WI38 (cell line): ENCODE results near the gene CABP4.

Experiments
- H3K4me3 ChIP-seq: 2 replicates; pipeline ENCODE4 v1.5.1; 2011; ENCODE audit warnings: low read depth, mild to moderate bottlenecking, control low read depth, low read length
- TF ChIP-seq, protein P1 (sequence below): IDR thresholded peaks from 2 replicates; pipeline ENCODE4 v1.5.1; 2012; ENCODE audit warnings: low read depth, mild to moderate bottlenecking, control low read depth, low read length

The CABP4 gene

DNA sequence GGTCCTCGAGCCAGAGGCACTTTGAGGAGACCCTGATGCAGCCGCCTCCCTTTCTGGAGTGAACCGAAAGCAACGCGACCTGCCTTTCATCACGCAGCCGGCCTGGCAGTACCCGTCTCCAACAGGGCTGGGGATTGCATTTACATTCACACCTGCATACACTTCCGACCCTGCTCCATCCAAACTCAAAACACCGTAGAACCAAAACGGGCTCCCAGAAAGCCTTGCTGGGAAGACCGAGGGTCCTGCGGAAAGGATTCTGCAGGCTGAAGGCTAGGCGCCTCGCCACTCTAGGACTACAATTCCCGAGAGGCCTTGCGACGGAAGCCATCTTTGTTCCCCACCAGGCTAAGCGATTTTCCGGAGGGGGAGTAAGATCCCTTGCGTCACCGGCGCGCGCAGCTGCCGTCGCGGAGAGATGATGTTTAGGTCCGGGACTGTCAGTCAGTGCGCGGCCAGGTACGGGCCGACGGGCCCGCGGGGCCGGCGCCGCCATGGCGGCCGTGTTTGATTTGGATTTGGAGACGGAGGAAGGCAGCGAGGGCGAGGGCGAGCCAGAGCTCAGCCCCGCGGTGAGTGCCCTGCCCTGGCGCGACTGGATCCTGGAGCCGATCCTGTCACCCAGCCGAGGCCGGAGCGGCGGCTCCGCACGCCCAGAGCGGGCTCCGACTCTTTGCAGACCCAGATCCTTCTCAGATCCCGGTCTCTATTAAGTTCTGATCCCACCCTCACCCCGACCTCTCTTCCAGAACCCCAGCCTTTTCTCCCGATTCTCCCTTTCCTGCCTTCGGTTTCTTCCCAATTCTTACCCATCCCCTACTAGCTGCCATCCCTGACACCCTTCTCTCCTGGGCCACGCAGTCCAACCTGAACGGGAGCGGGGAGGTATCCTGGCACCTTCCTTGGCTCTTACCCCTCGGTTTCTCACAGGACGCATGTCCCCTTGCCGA, 26.8 kb upstream of the CABP4 start, which contains the start of gene RPS6KB2:
TSS of gene RPS6KB2 (plus strand) at position 443 of the 950 bp plus-strand sequence. CDS start at position 495, 52 bp downstream.
- TF ChIP-seq, protein P1, sequence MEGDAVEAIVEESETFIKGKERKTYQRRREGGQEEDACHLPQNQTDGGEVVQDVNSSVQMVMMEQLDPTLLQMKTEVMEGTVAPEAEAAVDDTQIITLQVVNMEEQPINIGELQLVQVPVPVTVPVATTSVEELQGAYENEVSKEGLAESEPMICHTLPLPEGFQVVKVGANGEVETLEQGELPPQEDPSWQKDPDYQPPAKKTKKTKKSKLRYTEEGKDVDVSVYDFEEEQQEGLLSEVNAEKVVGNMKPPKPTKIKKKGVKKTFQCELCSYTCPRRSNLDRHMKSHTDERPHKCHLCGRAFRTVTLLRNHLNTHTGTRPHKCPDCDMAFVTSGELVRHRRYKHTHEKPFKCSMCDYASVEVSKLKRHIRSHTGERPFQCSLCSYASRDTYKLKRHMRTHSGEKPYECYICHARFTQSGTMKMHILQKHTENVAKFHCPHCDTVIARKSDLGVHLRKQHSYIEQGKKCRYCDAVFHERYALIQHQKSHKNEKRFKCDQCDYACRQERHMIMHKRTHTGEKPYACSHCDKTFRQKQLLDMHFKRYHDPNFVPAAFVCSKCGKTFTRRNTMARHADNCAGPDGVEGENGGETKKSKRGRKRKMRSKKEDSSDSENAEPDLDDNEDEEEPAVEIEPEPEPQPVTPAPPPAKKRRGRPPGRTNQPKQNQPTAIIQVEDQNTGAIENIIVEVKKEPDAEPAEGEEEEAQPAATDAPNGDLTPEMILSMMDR: no peak
- H3K4me3 ChIP-seq: peak within 1 kb of the TSS; percentile 99

DNA sequence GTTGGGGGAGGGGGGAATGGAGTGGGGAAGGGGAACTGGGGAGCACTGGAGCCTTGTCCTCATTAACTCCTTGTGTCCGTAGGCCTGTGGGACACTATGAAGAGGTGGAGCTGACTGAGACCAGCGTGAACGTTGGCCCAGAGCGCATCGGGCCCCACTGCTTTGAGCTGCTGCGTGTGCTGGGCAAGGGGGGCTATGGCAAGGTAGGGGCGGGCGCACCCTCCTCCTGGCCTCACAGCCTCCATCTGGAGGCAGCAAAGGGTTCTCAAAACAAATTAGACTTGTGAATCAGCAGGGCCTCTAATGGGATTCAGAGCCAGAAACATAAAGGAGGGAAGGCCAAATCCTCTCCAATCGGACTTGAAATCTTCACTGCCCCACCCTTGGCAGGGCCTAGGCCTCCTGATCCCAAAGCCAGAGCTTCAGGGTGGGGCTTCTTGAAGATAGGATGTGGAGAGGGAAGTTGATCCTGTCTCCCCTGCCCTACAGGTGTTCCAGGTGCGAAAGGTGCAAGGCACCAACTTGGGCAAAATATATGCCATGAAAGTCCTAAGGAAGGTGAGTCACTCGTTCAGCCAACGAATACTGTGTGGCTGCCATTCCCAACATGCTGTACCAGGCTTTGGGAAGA, 26.0 kb upstream of the CABP4 start:
- H3K4me3 ChIP-seq: peak overlapping the region; percentile 99
- TF ChIP-seq, protein P1: no peak

DNA sequence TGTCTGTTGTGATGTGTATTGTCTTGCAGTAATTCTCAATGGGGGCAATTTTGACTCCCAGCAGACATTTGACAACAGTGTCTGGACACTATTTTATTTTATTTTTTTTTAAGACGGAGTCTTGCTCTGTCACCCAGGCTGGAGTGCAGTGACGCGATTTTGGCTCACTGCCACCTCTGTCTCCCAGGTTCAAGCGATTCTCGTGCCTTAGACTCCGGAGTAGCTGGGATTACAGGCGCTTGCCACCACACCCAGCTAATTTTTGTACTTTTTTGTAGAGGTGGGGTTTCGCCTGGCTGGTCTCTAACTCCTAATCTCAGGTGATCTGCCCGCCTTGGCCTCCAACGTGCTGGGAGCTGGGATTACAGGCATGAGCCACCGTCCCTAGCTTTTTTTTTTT, 25.4 kb upstream of the CABP4 start:
- H3K4me3 ChIP-seq: no peak overlapping the region
- TF ChIP-seq, protein P1: no peak

DNA sequence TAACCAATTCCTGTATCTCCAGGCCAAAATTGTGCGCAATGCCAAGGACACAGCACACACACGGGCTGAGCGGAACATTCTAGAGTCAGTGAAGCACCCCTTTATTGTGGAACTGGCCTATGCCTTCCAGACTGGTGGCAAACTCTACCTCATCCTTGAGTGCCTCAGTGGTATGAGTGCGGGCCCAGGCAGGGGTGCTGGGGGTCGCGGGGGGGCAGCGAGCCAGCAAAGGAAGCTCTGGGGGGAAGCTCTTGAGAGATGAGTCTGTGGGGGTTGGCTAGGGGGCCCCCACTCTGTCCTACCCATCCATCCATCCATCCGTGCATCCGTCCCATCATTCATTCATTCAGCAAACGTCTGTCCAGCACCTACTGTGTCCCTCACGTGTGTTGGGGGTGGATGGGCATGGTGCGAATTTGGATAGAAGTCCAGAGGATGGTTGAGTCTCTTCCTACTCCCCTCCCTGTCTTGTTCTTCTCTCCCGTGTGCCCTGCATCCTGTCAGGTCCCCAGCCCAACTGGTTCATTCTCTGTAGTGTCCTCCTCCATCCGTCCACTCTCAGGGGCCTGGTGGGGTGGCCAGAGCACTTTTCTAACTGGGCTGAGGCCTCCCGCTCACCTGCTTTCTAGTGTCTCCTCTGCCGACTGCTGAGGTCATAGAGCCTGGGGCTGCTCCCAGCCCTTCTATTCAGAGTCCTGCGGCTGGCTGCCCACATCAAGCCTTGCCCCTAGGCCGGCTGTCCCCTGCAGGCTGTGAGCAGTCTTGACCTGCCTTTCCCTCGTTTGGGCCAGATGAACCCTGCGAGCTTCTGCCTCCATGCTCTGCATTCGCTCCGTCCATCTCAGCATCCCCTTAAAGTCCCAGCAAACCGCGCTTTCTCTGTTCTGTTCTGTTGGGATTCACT, 23.6 kb upstream of the CABP4 start:
- no peak overlapping the region for H3K4me3 ChIP-seq
- TF ChIP-seq, protein P1: no peak

DNA sequence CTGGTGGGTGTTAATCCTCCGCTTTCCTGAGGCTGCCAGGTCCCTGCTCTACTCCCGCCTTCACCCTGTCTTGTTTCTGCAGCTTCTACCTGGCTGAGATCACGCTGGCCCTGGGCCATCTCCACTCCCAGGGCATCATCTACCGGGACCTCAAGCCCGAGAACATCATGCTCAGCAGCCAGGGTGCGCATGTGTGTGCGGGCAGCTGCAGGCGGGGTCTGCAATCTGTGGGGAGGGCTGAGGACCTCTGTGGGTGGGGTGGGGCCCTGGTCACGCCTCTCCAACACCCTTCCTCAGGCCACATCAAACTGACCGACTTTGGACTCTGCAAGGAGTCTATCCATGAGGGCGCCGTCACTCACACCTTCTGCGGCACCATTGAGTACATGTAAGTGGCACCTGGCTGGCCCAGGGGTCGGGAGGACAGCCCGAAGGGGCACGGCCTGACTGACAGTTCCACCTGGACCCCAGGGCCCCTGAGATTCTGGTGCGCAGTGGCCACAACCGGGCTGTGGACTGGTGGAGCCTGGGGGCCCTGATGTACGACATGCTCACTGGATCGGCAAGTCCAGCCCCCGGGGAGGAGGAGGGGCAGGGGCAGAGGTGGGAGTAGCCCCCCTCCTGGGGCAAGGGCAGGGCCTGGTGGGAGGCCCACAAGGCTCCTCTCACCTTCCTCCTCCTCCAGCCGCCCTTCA, 22.4 kb upstream of the CABP4 start:
- TF ChIP-seq, protein P1: no peak
- no peak overlapping the region for H3K4me3 ChIP-seq

DNA sequence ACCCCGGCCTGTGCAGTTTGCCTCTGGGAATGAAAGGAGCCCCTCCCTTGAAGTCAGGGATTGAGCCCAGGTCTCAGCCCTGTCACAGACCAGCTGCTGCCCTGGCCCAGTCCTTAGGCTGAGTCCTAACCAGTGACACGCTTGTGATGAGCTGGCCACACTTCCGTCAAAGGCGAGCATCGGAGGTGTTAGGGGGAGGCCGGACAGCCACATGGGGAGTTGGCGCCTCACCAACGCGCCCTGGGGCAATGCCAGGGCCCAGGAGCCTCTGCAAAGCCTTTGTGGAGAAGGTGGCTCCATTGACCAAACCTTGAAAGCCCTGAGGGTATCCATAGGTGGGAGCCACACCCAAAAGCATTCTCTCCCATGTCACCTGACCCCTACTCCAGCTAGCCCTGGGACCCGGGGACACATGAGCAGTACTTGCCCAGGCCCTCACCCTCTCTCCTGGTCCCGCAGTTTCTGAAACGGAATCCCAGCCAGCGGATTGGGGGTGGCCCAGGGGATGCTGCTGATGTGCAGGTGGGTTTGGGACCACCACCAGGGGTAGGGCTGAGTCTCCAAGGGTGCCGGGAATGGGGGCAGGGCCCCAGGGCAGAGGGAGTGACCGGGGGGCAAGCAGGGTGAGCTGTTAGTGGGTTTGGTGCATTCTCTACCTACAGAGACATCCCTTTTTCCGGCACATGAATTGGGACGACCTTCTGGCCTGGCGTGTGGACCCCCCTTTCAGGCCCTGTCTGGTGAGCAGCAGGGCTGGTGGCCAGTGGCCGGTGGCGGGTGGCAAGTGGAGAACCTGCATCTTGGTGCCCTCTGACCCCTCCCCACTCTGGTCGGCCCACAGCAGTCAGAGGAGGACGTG, 21.4 kb upstream of the CABP4 start:
- TF ChIP-seq, protein P1: no peak
- H3K4me3 ChIP-seq: no peak overlapping the region
